Measurements from ENCODE around the gene SPIRE2. TPM values are rescaled to one million over a fixed set of nuclear protein-coding genes. Genes with fewer than 3 reads are reported as not detected.
"Not testable (repeated sequence)": the region's sequence is repeated elsewhere in the genome, so short reads cannot be mapped to it uniquely, and the experiment has no call there.

Gene SPIRE2
- total and polyA plus RNA-seq, 12 donors: 2.8 to 14.4 (median 5.0) TPM

DNA sequence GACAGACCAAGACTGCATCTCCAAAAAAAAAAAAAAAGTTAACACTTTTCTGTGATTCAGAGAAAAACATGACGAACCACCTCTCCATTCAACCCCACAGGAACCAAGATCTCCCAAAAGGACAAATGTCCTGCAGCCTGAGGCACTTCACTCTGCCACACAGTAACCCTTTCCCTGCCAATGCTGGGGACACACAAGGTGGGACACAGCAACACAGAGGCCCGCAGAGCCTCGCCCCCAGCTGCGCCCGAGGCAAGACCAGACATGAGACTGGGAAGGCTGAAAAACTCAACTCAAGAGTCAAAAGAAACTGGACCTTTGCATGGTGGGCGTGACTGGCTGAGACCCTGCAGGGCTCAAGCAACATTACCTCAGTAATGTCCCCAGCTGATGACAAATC is 45.8 kb upstream of the SPIRE2 start:
- TF ChIP-seq, protein P1, sequence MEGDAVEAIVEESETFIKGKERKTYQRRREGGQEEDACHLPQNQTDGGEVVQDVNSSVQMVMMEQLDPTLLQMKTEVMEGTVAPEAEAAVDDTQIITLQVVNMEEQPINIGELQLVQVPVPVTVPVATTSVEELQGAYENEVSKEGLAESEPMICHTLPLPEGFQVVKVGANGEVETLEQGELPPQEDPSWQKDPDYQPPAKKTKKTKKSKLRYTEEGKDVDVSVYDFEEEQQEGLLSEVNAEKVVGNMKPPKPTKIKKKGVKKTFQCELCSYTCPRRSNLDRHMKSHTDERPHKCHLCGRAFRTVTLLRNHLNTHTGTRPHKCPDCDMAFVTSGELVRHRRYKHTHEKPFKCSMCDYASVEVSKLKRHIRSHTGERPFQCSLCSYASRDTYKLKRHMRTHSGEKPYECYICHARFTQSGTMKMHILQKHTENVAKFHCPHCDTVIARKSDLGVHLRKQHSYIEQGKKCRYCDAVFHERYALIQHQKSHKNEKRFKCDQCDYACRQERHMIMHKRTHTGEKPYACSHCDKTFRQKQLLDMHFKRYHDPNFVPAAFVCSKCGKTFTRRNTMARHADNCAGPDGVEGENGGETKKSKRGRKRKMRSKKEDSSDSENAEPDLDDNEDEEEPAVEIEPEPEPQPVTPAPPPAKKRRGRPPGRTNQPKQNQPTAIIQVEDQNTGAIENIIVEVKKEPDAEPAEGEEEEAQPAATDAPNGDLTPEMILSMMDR (IDR thresholded peaks at IDR 0.05): no peak
- no peak for TF ChIP-seq POLR2A (IDR thresholded peaks at IDR 0.05)
- intact Hi-C loops (cut with DNase I): no loop called here
- DNase-seq: no peak
- 92 to 98% (median 95%) methylated on average over 6 of the region's 6 CpGs for WGBS, 4 donors
- Histone ChIP-seq H3K27ac (no peak overlapping the region), H3K4me1 (replicated peaks in 1 of 2) (no peaks in the 10 kb centered on the region), H3K4me3 (no peak overlapping the region), H3K9me3 (replicated peaks in 1 of 3) (no peaks in the 10 kb centered on the region), H3K27me3 (no peaks in the 10 kb centered on the region), H3K36me3 (replicated peaks in 1 of 2) (no peaks in the 10 kb centered on the region)

GRCh38 chr16:89783952-89784351 is 44.3 kb upstream of the SPIRE2 start:
- H3K9me3 ChIP-seq (replicated peaks in 1 of 3); H3K27me3 ChIP-seq; H3K36me3 ChIP-seq (replicated peaks in 1 of 2); H3K27ac ChIP-seq; H3K4me1 ChIP-seq (replicated peaks in 1 of 2); intact Hi-C loops (cut with DNase I); H3K4me3 ChIP-seq; DNase-seq: not testable (repeated sequence)
- 94 to 100% (median 94%) methylated on average over 6 of the region's 6 CpGs for WGBS, 4 donors

GRCh38 chr16:89784406-89784805 is 43.9 kb upstream of the SPIRE2 start:
- Histone ChIP-seq H3K36me3 (replicated peaks in 1 of 2) (no peaks in the 10 kb centered on the region), H3K27me3 (no peaks in the 10 kb centered on the region), H3K27ac (no peak overlapping the region), H3K9me3 (replicated peaks in 1 of 3) (no peaks in the 10 kb centered on the region), H3K4me3 (no peak overlapping the region), H3K4me1 (replicated peaks in 1 of 2) (no peaks in the 10 kb centered on the region)
- no peak for DNase-seq
- WGBS, 4 donors: 70 to 88% (median 87%) methylated on average over 6 to 7 of the region's 7 CpGs
- intact Hi-C loops (cut with DNase I): no loop called here
- TF ChIP-seq, protein P1 (IDR thresholded peaks at IDR 0.05): no peak
- TF ChIP-seq POLR2A (IDR thresholded peaks at IDR 0.05): no peak

DNA sequence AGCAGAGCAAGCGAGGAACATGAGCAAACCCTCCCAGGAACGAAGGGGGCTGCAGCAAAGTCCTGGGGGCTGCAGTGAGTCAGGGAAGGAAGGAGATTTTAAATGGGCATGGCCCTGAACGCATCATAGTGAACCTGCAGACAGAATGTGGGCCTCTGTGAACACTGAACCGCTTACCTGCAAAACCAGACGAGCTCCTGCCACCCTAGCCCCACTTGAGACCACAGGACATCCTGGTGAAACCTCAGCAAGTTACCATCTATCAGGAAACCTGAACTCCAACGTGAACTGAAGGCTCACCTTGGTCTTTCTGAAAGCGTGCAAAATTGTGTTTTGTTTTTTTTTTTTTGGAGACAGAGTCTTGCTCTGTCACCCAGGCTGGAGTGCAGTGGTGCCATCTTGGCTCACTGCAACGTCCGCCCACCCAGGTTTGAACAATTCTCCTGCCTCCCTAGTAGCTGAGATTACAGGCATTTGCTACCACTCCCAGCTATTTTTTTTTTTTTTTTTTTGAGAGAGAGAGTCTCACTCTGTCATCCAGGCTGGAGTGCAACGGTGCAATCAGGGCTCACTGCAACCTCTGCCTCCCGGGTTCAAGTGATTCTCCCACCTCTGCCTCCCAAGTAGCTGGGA is 42.6 kb upstream of the SPIRE2 start:
- Histone ChIP-seq H3K36me3 (replicated peaks in 1 of 2) (no peaks in the 10 kb centered on the region), H3K27ac (no peak overlapping the region), H3K4me1 (replicated peaks in 1 of 2) (no peaks in the 10 kb centered on the region), H3K27me3 (no peaks in the 10 kb centered on the region), H3K9me3 (replicated peaks in 1 of 3) (no peaks in the 10 kb centered on the region), H3K4me3 (no peak overlapping the region)
- TF ChIP-seq, protein P1 (IDR thresholded peaks at IDR 0.05): no peak
- no peak for TF ChIP-seq POLR2A (IDR thresholded peaks at IDR 0.05)
- DNase-seq: no peak
- intact Hi-C loops (cut with DNase I): no loop called here
- WGBS, 4 donors: 92 to 94% (median 93%) methylated on average over 11 of the region's 11 CpGs
